Articular chondrocyte of knee joint (primary cell): ENCODE measurements around the gene ZNF625. TPM values are rescaled to one million over a fixed set of nuclear protein-coding genes. Genes with fewer than 3 reads are reported as not detected.

Source experiments
- small RNA-seq: library from RNA; depleted of rRNA; stranded (forward); fragments of <200 nt; gene quantifications from one replicate; pipeline ENCODE3, GENCODE V24; 2012
- total RNA-seq: library from RNA; depleted of rRNA; stranded (reverse); fragments of >200 nt; gene quantifications from 2 replicates; pipeline ENCODE4 v1.2.3, GENCODE V29; 2012

ZNF625 gene
- total RNA-seq = 12.9 and 18.2 TPM in 2 replicates

GRCh38 chr19:12156223-12157058 is at the start of gene ZNF625:
ZNF625 (minus strand) TSS chr19:12156734; CDS start chr19:12156558, 176 bp downstream.

GRCh38 chr19:12162882-12163806 is 6.6 kb upstream of the ZNF625 start, which contains the start of gene ZNF136:
ZNF136 (plus strand) TSS chr19:12163096; CDS start chr19:12163204, 108 bp downstream.

GRCh38 chr19:12139885-12140544 is 16.5 kb downstream of the ZNF625 start, which contains the start of gene ZNF20:
ZNF20 (minus strand) TSS chr19:12140350; CDS start chr19:12140182, 168 bp downstream.

Small RNAs within 50 kb of the gene (small RNA-seq; reads per million reads assigned to genes)
- gene RNA5SP467 = not detected

Other genes with a start within 250 kb of the ZNF625 start
- gene ZNF700, start 231.6 kb downstream of the ZNF625 start, total RNA-seq = 8.8 and 13.6 TPM in 2 replicates
- gene ZNF763, start 191.7 kb downstream of the ZNF625 start, total RNA-seq = 3.0 and 4.5 TPM in 2 replicates
- gene ZNF433, start 121.1 kb downstream of the ZNF625 start, total RNA-seq = 5.9 and 6.8 TPM in 2 replicates
- 0.52 and 0.65 TPM in 2 replicates for gene ZNF878, start 103.8 kb downstream of the ZNF625 start, total RNA-seq
- gene ZNF844, start 92.0 kb downstream of the ZNF625 start, total RNA-seq = 18.0 and 19.8 TPM in 2 replicates
- 6.3 and 10.6 TPM in 2 replicates for gene ZNF20, start 16.4 kb downstream of the ZNF625 start, total RNA-seq
- 8.4 and 12.1 TPM in 2 replicates for gene ZNF136, start 6.4 kb upstream of the ZNF625 start, total RNA-seq
- 13.3 and 13.5 TPM in 2 replicates for gene ZNF44, start 138.1 kb upstream of the ZNF625 start, total RNA-seq
- gene ZNF563, start 176.9 kb upstream of the ZNF625 start, total RNA-seq = 5.1 and 8.4 TPM in 2 replicates
- 4.5 and 4.8 TPM in 2 replicates for gene ZNF442, start 208.9 kb upstream of the ZNF625 start, total RNA-seq
- gene ZNF799, start 244.5 kb upstream of the ZNF625 start, total RNA-seq = 2.9 and 4.4 TPM in 2 replicates